DND-41 (cell line): ENCODE results near the gene UQCC2.

Experiments
- ATAC-seq: fragments of 200-7000 bp; cut with Tn5 transposase; 3 replicates; pipeline ENCODE4 v1.9.1; 2021; ENCODE audit warnings: low read depth; ENCODE audit not compliant: insufficient read depth
- DNase-seq: peaks from one replicate; pipeline ENCODE4 v3.0.0-alpha.2; 2020
- H2AFZ ChIP-seq: 2 replicates; pipeline ENCODE4 v1.6.0; 2012; ENCODE audit warnings: low read depth, low read length
- H3K27ac ChIP-seq: 2 replicates; pipeline ENCODE4 v1.5.1; 2012; ENCODE audit warnings: low read length, inconsistent platforms
- H3K27me3 ChIP-seq: fragments of 200-600 bp; sonication (generic); 2 replicates; pipeline ENCODE4 v1.6.0; 2012; ENCODE audit warnings: low read length, mild to moderate bottlenecking, inconsistent platforms; ENCODE audit not compliant: insufficient read depth, poor library complexity
- H3K36me3 ChIP-seq: 2 replicates; pipeline ENCODE4 v1.5.1; 2012; ENCODE audit warnings: low read length, inconsistent platforms; ENCODE audit not compliant: insufficient read depth
- H3K4me1 ChIP-seq: 2 replicates; pipeline ENCODE4 v1.5.1; 2012; ENCODE audit warnings: mild to moderate bottlenecking, low read length; ENCODE audit not compliant: insufficient read depth
- H3K4me2 ChIP-seq: 2 replicates; pipeline ENCODE4 v1.6.0; 2012; ENCODE audit warnings: mild to moderate bottlenecking, moderate library complexity, low read length, inconsistent platforms; ENCODE audit not compliant: insufficient read depth
- H3K4me3 ChIP-seq, 2 experiments: fragments of 200-600 bp in 1 of 2; shearing (Covaris generic) in 1 of 2; 2 replicates each; pipeline ENCODE4 v1.5.1; 2012 to 2016; ENCODE audit warnings: inconsistent platforms in 2 of 2, low read length in 2 of 2, mild to moderate bottlenecking in 2 of 2, low read depth in 1 of 2, moderate library complexity in 1 of 2
- H3K79me2 ChIP-seq: 2 replicates; pipeline ENCODE4 v1.6.0; 2012; ENCODE audit warnings: low read length, inconsistent platforms; ENCODE audit not compliant: insufficient read depth
- H3K9ac ChIP-seq: 2 replicates; pipeline ENCODE4 v1.6.0; 2012; ENCODE audit warnings: low read depth, mild to moderate bottlenecking, inconsistent platforms, low read length, moderate library complexity
- H3K9me3 ChIP-seq: 2 replicates; pipeline ENCODE4 v1.5.1; 2012; ENCODE audit warnings: low read length, moderate library complexity, mild to moderate bottlenecking, inconsistent platforms; ENCODE audit not compliant: insufficient read depth, severe bottlenecking
- H4K20me1 ChIP-seq: 2 replicates; pipeline ENCODE4 v1.6.0; 2012; ENCODE audit warnings: low read length; ENCODE audit not compliant: insufficient read depth
- CTCF ChIP-seq: IDR thresholded peaks from 2 replicates; pipeline ENCODE4 v1.5.1; 2012; ENCODE audit warnings: borderline replicate concordance, low read length, moderate library complexity, mild to moderate bottlenecking; ENCODE audit not compliant: poor library complexity, severe bottlenecking; ENCODE audit errors: extremely low read depth
- EZH2 ChIP-seq: IDR thresholded peaks from 3 replicates; pipeline ENCODE4 v1.6.1; 2012; ENCODE audit warnings: borderline replicate concordance, low read depth, mild to moderate bottlenecking, moderate library complexity, low read length, inconsistent platforms; ENCODE audit not compliant: severe bottlenecking

The UQCC2 gene

DNA sequence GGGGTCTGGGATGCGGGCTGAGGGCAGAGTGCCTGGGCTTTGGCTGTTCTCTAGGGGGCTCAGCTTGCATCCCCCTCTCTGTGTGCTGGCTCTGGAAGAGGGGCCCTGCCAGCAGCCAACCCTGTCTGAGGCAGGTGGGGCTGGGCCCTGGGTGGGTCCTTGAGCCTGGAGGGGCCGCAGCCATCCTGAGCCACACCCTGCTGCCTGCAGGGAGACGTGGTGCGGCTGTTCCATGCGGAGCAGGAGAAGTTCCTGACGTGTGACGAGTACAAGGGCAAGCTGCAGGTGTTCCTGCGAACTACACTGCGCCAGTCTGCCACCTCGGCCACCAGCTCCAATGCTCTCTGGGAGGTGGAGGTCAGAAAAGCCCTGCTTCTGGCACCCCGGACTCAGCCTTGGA is 49.2 kb downstream of the UQCC2 start:
- no peak for DNase-seq
- Histone ChIP-seq H2AFZ (no peak overlapping the region), H3K27ac (no peak overlapping the region), H3K4me2 (no peak overlapping the region), H4K20me1 (peaks cover 14% of the 10 kb centered on the region; the same call in 1 of the 2 replicates), H3K27me3 (no peaks in the 10 kb centered on the region), H3K79me2 (no peaks in the 10 kb centered on the region), H3K9ac (no peak overlapping the region), H3K4me1 (no peaks in the 10 kb centered on the region), H3K36me3 (peaks cover 85% of the 10 kb centered on the region), H3K4me3 (no peak overlapping the region), H3K9me3 (no peaks in the 10 kb centered on the region)
- no peak for ATAC-seq
- TF ChIP-seq CTCF (no peak), EZH2 (no peak)

- H3K9me3 ChIP-seq: no peaks in the 10 kb centered on the region
- H4K20me1 ChIP-seq: peaks cover 22% of the 10 kb centered on the region; the same call in 1 of the 2 replicates
- TF ChIP-seq EZH2 (no peak), CTCF (no peak)
- no peak for DNase-seq
- no peaks in the 10 kb centered on the region for H3K79me2 ChIP-seq
- no peak overlapping the region for H3K27ac ChIP-seq
- ATAC-seq: no peak
- no peak overlapping the region for H3K4me2 ChIP-seq
- H2AFZ ChIP-seq: no peak overlapping the region
- H3K36me3 ChIP-seq: peaks cover 84% of the 10 kb centered on the region
- H3K4me1 ChIP-seq: no peaks in the 10 kb centered on the region
- H3K4me3 ChIP-seq: no peak overlapping the region
- H3K9ac ChIP-seq: no peak overlapping the region
- H3K27me3 ChIP-seq: no peaks in the 10 kb centered on the region
Observed at GRCh38 chr6:33661106-33661838, 50.2 kb downstream of the UQCC2 start.

DNA sequence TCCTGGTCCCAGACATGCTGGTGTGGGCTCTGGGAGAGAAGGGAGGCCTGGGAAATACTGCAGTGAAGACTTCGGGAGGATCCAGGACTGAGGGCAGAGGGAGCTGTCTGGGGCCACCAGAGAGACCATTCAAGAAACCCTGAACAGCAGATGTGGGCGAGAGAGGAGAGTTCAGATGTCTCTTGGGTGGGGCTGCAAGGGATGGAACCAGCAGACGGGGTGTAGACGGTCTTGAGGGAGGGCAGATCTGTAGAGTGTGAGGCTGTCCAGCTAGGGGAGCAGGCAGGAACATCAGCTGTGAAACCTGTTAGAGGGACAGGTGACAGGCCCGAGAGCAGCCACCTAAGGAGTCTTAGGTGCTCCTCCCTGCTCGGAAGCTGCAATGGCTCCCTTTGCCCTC is 51.5 kb downstream of the UQCC2 start:
- Histone ChIP-seq H3K9ac (no peak overlapping the region), H3K9me3 (no peaks in the 10 kb centered on the region), H4K20me1 (peaks cover 25% of the 10 kb centered on the region), H3K27me3 (no peaks in the 10 kb centered on the region), H2AFZ (no peak overlapping the region), H3K4me3 (no peak overlapping the region), H3K36me3 (peaks cover 72% of the 10 kb centered on the region), H3K4me1 (no peaks in the 10 kb centered on the region), H3K79me2 (no peaks in the 10 kb centered on the region), H3K27ac (no peak overlapping the region), H3K4me2 (no peak overlapping the region)
- no peak for DNase-seq
- ATAC-seq: no peak
- TF ChIP-seq EZH2 (no peak), CTCF (no peak)
